ENCODE results near the gene SEMA6C. TPM values are rescaled to one million over a fixed set of nuclear protein-coding genes. Genes with fewer than 3 reads are reported as not detected.
"Not testable (repeated sequence)": the region's sequence is repeated elsewhere in the genome, so short reads cannot be mapped to it uniquely, and the experiment has no call there.

SEMA6C gene
- total RNA-seq, 2 experiments from 2014 or later = 0.84 to 1.7 TPM

DNA sequence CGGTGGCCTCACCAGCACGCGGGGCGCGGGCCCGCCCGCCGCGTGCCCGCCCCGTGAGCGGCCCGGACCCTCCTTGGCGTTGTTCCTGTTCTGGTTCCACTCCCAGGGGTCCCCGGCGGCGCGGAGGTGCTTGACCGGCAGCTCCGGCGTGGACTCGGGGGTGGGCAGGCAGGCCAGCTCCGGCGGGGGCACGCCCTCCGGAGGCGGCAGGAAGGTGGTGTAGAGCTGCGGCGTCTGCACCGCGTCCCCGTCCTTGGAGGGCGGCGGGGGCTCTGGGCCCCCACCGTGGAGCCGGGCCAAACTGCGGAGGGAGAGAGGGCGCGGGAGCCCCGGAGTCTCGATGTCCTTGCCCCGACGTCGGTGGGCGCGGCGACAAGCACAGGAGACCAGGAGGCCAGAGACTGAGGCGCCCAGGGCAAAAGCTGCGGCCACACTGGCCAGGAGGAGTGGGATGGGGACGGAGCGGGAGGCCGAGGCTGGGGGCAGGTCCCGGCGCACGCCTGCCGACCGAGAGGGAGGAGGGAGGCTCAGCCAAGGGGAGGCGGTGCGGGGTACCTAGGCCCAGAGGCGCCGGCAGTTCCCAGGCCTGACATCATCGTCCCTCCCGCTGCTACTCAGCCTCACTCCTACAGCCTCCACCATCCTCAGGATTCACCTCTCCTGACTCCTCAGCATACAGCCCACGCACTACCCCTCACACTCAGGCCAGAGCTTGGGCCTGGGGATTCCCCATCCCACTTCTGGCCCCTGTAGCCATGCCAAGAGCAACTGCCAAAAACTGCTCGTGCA is 13.2 kb downstream of the SEMA6C start:
- Mint-ChIP-seq H3K4me1 (peaks cover 15% of the 10 kb centered on the region), H3K4me3 (no peak overlapping the region), H3K27ac (no peak overlapping the region), H3K36me3 (no peaks in the 10 kb centered on the region), H3K9me3 (ENCODE audit: low read depth) (no peaks in the 10 kb centered on the region), H3K27me3 (peaks cover 16% of the 10 kb centered on the region)
- DNase-seq = no peak
- ATAC-seq = no peak
- CTCF ChIA-PET = interaction anchor here (1.1 kb wide), 1 partner anchor 33 kb away, joined by 3 read pairs; no protein-coding TSS in a partner anchor

DNA sequence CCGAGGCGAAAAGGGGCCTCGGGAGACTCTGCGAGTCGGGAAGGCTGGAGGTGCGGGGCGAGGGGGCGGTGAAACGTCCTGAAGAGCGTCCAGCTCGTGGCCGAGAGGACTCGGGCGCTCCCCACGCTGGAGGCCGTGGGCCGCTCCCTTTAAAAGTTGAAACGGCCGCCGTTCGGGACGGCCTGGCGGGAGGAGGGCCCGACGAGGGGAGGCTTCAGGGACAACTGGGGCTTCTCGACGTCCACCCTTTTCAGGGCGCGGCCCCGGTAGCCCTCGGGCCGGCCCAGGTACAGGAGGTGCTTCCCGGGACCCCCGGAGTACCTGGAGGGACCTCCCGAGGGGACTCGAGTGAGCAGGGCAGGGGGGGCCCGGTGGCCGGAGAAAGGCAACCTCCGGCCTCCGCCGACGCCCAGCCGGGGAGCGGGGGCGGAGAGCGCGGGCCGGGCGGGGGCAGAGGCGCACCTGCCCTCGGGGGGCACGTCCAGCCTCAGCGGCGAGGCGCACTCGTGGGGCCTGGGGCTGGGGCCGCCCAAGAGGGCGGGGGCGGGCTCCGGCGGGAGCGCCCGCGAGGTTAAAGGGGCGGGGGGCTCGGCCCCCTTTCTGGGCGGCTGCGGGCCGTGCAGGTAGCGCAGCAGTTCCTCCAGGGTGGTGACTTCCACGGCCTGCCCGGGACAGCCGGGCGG is 14.0 kb downstream of the SEMA6C start:
- ATAC-seq (no peak), DNase-seq (no peak)
- no peak overlapping the region for H3K27ac Mint-ChIP-seq
- H3K4me3 Mint-ChIP-seq = no peak overlapping the region
- H3K4me1 Mint-ChIP-seq = peaks cover 15% of the 10 kb centered on the region
- H3K9me3 Mint-ChIP-seq (ENCODE audit: low read depth) = no peaks in the 10 kb centered on the region
- no peaks in the 10 kb centered on the region for H3K36me3 Mint-ChIP-seq
- H3K27me3 Mint-ChIP-seq = peaks cover 16% of the 10 kb centered on the region
- CTCF ChIA-PET = interaction anchor here (1.1 to 2.4 kb wide), 2 partner anchors 32 to 33 kb away, joined by 3 to 11 read pairs; no protein-coding TSS in a partner anchor

DNA sequence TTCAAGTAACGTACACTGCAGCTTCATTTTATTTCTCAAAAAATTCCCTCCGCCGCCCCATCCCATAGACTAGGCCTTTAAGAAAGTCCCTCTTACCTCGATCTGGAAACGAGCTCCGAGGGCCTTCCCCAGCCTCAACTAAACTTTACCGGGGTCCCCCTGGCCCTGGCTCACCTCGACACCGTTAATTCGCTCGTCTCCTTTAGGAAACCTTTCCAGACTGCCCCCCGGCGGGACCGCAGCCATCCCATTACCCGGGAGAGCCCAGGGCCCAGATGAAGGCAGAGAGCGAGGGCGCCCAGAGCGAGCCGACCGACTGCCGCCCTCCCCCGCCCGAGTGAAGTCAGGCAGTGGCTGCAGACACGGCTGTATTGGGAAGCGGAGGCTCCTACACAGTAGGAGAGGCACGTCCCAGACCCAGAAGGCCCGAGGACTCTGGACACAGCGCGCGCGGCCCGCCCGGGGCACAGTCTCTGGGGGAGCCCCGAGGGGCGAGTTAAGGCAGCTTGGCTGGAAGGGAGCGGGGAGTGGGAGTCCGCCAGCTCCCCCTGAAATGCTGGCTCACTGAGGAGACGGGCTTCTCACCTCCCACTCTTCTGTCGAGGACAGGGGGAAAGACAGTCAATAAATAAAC is 14.6 kb downstream of the SEMA6C start:
- no peaks in the 10 kb centered on the region for H3K9me3 Mint-ChIP-seq (ENCODE audit: low read depth)
- peaks cover 16% of the 10 kb centered on the region for H3K27me3 Mint-ChIP-seq
- CTCF ChIA-PET = interaction anchor here (1.0 to 2.9 kb wide), 5 partner anchors 9 to 106 kb away, joined by 3 to 11 read pairs (median 4); no protein-coding TSS in a partner anchor
- H3K4me1 Mint-ChIP-seq = peaks cover 15% of the 10 kb centered on the region
- peak overlapping the region; percentile 1 for H3K27ac Mint-ChIP-seq
- ATAC-seq (no peak), DNase-seq (no peak)
- H3K36me3 Mint-ChIP-seq = no peaks in the 10 kb centered on the region
- H3K4me3 Mint-ChIP-seq = peak overlapping the region; percentile 64

DNA sequence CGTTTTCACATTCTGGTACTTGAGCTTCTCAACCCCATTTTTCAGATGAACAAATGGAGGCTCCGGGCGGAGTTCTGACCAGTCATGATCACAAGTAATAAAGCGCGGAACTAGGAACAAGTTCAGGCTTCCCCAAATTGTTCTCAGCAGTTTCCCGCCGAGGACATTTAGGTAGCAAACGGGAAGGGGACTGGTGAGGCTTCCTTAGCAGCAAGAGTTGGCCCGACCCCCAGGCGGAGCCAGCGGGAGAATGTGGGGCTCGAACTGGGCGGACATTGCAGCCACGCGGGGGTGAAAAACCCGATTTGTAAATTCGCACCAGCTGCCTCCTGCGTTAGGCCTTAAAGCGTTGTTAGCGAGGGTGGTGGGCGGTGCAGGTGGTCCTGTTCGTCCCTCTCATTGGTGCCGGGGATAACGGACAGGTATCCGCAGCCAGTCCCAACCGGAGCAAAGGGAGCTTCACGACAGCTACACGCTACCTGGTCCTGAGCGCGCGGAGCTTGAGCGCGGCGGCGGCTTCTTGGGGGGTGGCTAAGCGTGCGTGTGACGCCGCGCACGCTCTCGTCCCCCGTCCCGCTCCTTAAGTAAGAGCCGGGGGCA is 15.3 kb downstream of the SEMA6C start:
- H3K27ac Mint-ChIP-seq = peak overlapping the region; percentile 1
- CTCF ChIA-PET = interaction anchor here (1.0 to 2.9 kb wide), 7 partner anchors 10 to 107 kb away, joined by 3 to 11 read pairs (median 4); no protein-coding TSS in a partner anchor

DNA sequence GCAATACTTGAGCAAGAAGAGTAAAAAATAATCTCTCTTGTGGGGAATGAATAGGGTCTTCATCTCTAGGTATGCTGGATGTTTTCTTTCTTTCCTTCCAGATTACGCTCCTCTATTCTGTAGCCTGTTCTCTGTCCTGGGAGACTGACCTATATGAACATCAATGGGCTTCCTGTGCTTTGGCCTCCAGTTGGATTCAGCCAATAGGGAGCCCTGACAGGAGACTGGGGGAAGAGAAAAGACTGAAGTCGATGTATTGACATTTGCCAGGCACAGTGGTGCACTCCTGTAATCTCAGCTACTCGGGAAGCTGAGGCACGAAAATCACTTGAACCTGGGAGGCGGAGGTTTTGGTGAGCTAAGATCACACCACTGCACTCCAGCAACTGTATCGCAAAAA is 17.6 kb downstream of the SEMA6C start:
- DNase-seq (no peak), ATAC-seq (no peak)
- Mint-ChIP-seq H3K27ac (no peak overlapping the region), H3K9me3 (ENCODE audit: low read depth) (no peaks in the 10 kb centered on the region), H3K4me1 (peaks cover 13% of the 10 kb centered on the region), H3K4me3 (no peak overlapping the region), H3K36me3 (peaks cover 3% of the 10 kb centered on the region), H3K27me3 (peaks cover 16% of the 10 kb centered on the region)
- CTCF ChIA-PET = interaction anchor here (1.2 kb wide), 2 partner anchors 11 to 27 kb away, joined by 4 to 5 read pairs; no protein-coding TSS in a partner anchor

More for the DNA sequence above, 15.3 kb downstream of the SEMA6C start:
- peaks cover 15% of the 10 kb centered on the region for H3K4me1 Mint-ChIP-seq
- peaks cover 16% of the 10 kb centered on the region for H3K27me3 Mint-ChIP-seq
- H3K9me3 Mint-ChIP-seq (ENCODE audit: low read depth) = no peaks in the 10 kb centered on the region
- H3K36me3 Mint-ChIP-seq = no peaks in the 10 kb centered on the region
- peak overlapping the region; percentile 64 for H3K4me3 Mint-ChIP-seq
- peak; percentile 98 for ATAC-seq
- peak; percentile 82 for DNase-seq

DNA sequence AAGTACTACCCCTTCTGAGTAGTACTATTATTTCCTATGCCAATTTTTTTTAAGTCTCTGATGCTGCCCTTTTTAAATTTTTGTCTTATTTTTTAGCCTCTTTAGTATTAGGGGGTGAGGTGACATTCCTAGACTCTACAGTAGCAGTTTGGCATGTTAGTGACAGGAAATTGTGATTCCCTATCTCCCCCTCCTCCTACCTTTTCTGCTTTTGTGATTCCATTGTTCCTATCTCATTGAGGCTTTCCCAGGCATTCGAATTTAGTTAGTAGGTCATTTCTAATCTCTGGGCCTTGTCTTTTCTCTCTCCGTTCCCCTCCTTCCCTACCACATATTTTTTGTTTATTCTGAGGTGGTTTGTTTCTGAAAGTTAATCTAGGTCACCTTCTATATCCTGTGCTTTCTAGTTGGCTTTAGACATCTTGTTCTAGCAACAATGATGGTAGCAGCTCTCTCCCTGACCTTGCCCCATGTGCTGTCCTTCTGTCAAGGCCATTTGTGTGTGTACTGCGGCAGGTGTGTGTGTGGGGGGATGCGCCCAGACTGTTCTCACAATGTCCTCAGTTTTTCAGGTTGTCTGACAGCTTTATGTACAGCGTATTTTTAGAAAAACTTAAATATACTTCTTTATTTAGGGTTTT is 21.5 kb downstream of the SEMA6C start:
- no peak overlapping the region for H3K27ac Mint-ChIP-seq
- no peak overlapping the region for H3K4me3 Mint-ChIP-seq
- no peaks in the 10 kb centered on the region for H3K4me1 Mint-ChIP-seq

DNA sequence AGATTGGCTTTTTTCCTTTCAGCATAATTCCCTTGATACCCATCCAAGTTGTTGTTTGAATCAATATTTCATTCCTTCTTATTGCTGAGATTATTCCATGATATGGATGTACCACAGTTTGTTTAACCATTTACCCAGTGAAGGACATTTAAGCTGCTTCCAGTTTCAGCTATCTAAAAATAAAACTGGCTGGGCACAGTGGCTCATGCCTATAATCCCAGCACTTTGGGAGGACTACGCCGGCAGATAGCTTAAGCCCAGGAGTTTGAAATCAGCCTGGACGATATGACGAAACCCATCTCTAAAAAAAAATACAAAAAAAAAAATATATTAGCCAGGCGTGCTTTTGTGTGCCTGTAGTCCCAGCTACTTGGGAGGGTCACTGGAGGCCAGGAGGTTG is 32.6 kb downstream of the SEMA6C start:
- Mint-ChIP-seq H3K4me1 (no peaks in the 10 kb centered on the region), H3K36me3 (peaks cover 6% of the 10 kb centered on the region), H3K4me3 (no peak overlapping the region), H3K27me3 (no peaks in the 10 kb centered on the region), H3K9me3 (ENCODE audit: low read depth) (no peaks in the 10 kb centered on the region), H3K27ac (no peak overlapping the region)
- ATAC-seq (no peak), DNase-seq (no peak)
- CTCF ChIA-PET = interaction anchor here (0.6 to 1.4 kb wide), 6 partner anchors 14 to 89 kb away, joined by 3 to 5 read pairs (median 3); no protein-coding TSS in a partner anchor

More for the DNA sequence above, 21.5 kb downstream of the SEMA6C start:
- Mint-ChIP-seq H3K9me3 (ENCODE audit: low read depth) (no peaks in the 10 kb centered on the region), H3K36me3 (peaks cover 7% of the 10 kb centered on the region), H3K27me3 (no peaks in the 10 kb centered on the region)
- DNase-seq = no peak
- no peak for ATAC-seq
- CTCF ChIA-PET = no interaction called here

DNA sequence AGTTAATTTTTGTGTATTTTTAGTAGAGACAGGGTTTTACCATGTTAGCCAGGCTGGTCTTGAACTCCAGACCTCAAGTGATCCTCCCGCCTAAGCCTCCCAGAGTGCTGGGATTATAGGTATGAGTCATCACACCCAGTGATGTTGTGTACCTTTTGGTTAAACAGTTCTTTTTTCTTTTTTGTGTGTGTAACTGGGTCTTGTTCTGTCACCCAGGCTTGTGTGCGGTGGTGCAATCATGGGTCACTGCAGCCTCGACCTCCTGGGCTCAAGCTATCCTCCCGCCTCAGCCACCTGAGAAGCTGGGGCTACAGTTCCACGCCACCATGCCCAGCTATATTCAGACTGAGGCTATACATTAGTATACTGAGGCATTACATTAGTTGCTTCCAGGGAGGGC is 38.1 kb downstream of the SEMA6C start:
- ATAC-seq = no peak
- CTCF ChIA-PET = interaction anchor here (1.4 to 1.9 kb wide), 2 partner anchors 9 to 144 kb away, joined by 3 to 7 read pairs; no protein-coding TSS in a partner anchor

DNA sequence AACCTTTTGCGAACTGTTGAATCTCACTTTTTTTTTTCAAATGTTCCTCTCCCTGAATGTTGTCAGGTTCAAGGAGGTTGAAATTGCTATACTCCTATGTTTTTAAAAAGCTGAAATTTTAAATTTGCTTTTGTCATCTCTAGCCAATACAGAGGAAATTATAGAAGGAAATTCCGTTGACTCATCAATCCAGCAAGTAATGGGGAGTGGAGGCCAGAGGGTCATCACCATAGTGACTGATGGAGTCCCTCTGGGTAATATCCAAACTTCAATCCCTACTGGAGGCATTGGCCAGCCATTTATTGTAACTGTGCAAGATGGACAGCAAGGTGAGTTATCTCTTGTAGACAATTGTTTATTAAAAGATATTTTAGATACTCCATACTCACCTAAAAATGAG is 39.5 kb downstream of the SEMA6C start:
- H3K4me1 Mint-ChIP-seq = no peaks in the 10 kb centered on the region
- no peaks in the 10 kb centered on the region for H3K27me3 Mint-ChIP-seq
- no peak overlapping the region for H3K27ac Mint-ChIP-seq
- peaks cover 5% of the 10 kb centered on the region for H3K36me3 Mint-ChIP-seq
- no peak overlapping the region for H3K4me3 Mint-ChIP-seq
- ATAC-seq (no peak), DNase-seq (no peak)
- H3K9me3 Mint-ChIP-seq (ENCODE audit: low read depth) = no peaks in the 10 kb centered on the region
- CTCF ChIA-PET = no interaction called here

More for the DNA sequence above, 38.1 kb downstream of the SEMA6C start:
- H3K9me3 Mint-ChIP-seq (ENCODE audit: low read depth) = no peaks in the 10 kb centered on the region
- H3K27ac Mint-ChIP-seq = no peak overlapping the region
- peaks cover 5% of the 10 kb centered on the region for H3K36me3 Mint-ChIP-seq
- H3K4me3 Mint-ChIP-seq = no peak overlapping the region
- H3K27me3 Mint-ChIP-seq = no peaks in the 10 kb centered on the region
- H3K4me1 Mint-ChIP-seq = no peaks in the 10 kb centered on the region
- no peak for DNase-seq

DNA sequence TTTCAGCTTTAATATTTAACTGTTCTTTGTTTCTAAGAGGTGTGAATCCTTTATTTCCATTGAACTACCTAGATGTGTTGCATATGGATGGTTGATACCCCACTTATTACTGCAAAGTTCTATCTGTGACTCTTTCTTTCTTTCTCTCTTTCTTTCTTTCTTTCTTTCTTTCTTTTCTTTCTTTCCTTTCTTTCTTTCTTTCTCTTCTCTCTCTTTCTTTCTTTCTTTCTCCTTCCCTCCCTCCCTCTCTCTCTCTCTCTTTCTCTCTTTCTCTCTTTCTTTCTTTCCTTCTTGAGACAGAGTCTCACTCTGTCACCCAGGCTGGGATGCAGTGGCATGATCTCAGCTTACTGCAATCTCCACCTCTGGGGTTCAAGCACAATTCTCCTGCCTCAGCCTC is 41.8 kb downstream of the SEMA6C start:
- H3K4me1 Mint-ChIP-seq = no peaks in the 10 kb centered on the region
- H3K27me3 Mint-ChIP-seq = no peaks in the 10 kb centered on the region
- peaks cover under 1% of the 10 kb centered on the region for H3K36me3 Mint-ChIP-seq
- CTCF ChIA-PET = interaction anchor here (0.6 kb wide), 1 partner anchor 51 kb away, joined by 3 read pairs; no protein-coding TSS in a partner anchor
- H3K27ac Mint-ChIP-seq = no peak overlapping the region
- no peak overlapping the region for H3K4me3 Mint-ChIP-seq
- ATAC-seq = no peak
- DNase-seq = no peak
- no peaks in the 10 kb centered on the region for H3K9me3 Mint-ChIP-seq (ENCODE audit: low read depth)

DNA sequence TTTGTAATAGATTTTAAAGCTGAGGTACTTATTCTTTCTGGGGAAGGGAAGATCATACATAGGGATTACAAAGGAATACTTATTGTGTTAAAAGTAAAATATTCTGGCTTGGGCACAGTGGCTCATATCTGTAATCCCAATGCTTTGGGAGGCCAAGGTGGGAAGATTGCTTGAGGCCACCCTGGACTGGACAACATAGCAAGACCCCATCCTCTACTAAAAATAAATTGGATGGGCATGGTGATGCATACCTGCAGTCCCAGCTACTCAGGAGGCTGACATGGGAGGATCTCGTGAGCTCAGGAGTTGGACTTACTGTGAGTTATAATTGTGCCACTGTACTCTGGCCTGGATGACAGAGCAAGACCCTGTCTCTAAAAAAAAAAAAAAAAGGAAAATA is 48.3 kb downstream of the SEMA6C start:
- Mint-ChIP-seq H3K27me3 (no peaks in the 10 kb centered on the region), H3K4me3 (no peak overlapping the region), H3K36me3 (peaks cover 2% of the 10 kb centered on the region), H3K4me1 (no peaks in the 10 kb centered on the region), H3K9me3 (ENCODE audit: low read depth) (no peaks in the 10 kb centered on the region), H3K27ac (no peak overlapping the region)
- CTCF ChIA-PET = interaction anchor here (2.5 to 7.4 kb wide), 3 partner anchors 59 to 154 kb away, joined by 27 to 157 read pairs (median 29); partner anchors contain the start of gene TNFAIP8L2
- no peak for DNase-seq
- ATAC-seq = no peak

DNA sequence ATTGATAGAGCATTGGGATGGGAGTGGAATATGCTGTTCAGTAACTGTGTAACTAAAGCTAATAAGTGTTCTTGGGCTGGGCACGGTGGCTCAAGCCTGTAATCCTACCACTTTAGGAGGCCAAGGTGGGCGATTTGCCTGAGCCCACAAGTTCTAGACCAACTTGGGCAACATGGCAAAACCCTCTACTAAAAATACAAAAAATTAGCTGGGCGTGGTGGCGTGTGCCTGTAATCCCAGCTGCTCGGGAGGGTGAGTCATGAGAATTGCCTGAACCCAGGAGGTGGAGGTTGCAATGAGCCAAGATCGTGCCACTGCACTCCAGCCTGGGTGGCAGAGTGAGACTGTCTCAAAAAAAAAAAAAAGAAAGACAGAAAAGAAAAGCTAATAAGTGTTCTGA is 49.0 kb downstream of the SEMA6C start:
- not testable (repeated sequence) for DNase-seq; H3K27me3 Mint-ChIP-seq; H3K4me1 Mint-ChIP-seq; H3K9me3 Mint-ChIP-seq (ENCODE audit: low read depth); H3K36me3 Mint-ChIP-seq; H3K27ac Mint-ChIP-seq; H3K4me3 Mint-ChIP-seq; ATAC-seq
- CTCF ChIA-PET = interaction anchor here (1.2 to 7.4 kb wide), 4 partner anchors 9 to 154 kb away, joined by 4 to 157 read pairs (median 16); partner anchors contain the start of genes CDC42SE1 and TNFAIP8L2
